HG02798 (cell line): ENCODE results near the gene NUP85.
"Not testable (repeated sequence)": the region's sequence is repeated elsewhere in the genome, so short reads cannot be mapped to it uniquely, and the experiment has no call there.

ENCODE experiments used
- ATAC-seq: cut with Tn5 transposase; IDR thresholded peaks from one replicate; pipeline ENCODE4 v1.9.1; 2021; ENCODE audit warnings: mild to moderate bottlenecking; ENCODE audit not compliant: unreplicated experiment, poor library complexity

Gene NUP85

GRCh38 chr17:75194879-75195278, 10.6 kb upstream of the NUP85 start:
- ATAC-seq: no peak

GRCh38 chr17:75199886-75200618, 5.4 kb upstream of the NUP85 start:
- ATAC-seq: no peak

- ATAC-seq: no peak
Observed at GRCh38 chr17:75205793-75206163, 299 bp downstream of the NUP85 start.

- ATAC-seq: not testable (repeated sequence)
Observed at GRCh38 chr17:75207050-75207407, 1.6 kb downstream of the NUP85 start.

GRCh38 chr17:75207760-75208159, 2.3 kb downstream of the NUP85 start:
- no peak for ATAC-seq

GRCh38 chr17:75208161-75208560, 2.7 kb downstream of the NUP85 start:
- ATAC-seq: no peak

- ATAC-seq: no peak
Observed at GRCh38 chr17:75209061-75209460, 3.6 kb downstream of the NUP85 start.

- ATAC-seq: no peak
Observed at GRCh38 chr17:75218131-75218530, 12.7 kb downstream of the NUP85 start.

- no peak for ATAC-seq
Observed at GRCh38 chr17:75219815-75220214, 14.3 kb downstream of the NUP85 start.

GRCh38 chr17:75225016-75225415, 19.5 kb downstream of the NUP85 start:
- no peak for ATAC-seq

GRCh38 chr17:75227729-75228128, 22.2 kb downstream of the NUP85 start:
- ATAC-seq: no peak

- ATAC-seq: no peak
Observed at GRCh38 chr17:75228305-75228704, 22.8 kb downstream of the NUP85 start.

GRCh38 chr17:75228847-75229246, 23.4 kb downstream of the NUP85 start:
- no peak for ATAC-seq

- no peak for ATAC-seq
Observed at GRCh38 chr17:75231071-75231470, 25.6 kb downstream of the NUP85 start.

- no peak for ATAC-seq
Observed at GRCh38 chr17:75231741-75232464, 26.4 kb downstream of the NUP85 start.

- no peak for ATAC-seq
Observed at GRCh38 chr17:75232786-75233185, 27.3 kb downstream of the NUP85 start.

- no peak for ATAC-seq
Observed at GRCh38 chr17:75237100-75238014, 31.9 kb downstream of the NUP85 start.

GRCh38 chr17:75238020-75238580, 32.6 kb downstream of the NUP85 start:
- ATAC-seq: no peak

GRCh38 chr17:75238684-75239191, 33.3 kb downstream of the NUP85 start:
- ATAC-seq: no peak

- ATAC-seq: no peak
Observed at GRCh38 chr17:75239214-75239613, 33.7 kb downstream of the NUP85 start.
